Activated CD4-positive, alpha-beta T cell treated with anti-CD3 and anti-CD28 coated beads for 1 hour (primary cell): ENCODE measurements around the gene UNC45B.
"Not testable (repeated sequence)": the region's sequence is repeated elsewhere in the genome, so short reads cannot be mapped to it uniquely, and the experiment has no call there.

Experiments
- DNase-seq: peaks from one replicate; pipeline ENCODE4 v3.0.0-alpha.2; 2020

The UNC45B gene

DNA sequence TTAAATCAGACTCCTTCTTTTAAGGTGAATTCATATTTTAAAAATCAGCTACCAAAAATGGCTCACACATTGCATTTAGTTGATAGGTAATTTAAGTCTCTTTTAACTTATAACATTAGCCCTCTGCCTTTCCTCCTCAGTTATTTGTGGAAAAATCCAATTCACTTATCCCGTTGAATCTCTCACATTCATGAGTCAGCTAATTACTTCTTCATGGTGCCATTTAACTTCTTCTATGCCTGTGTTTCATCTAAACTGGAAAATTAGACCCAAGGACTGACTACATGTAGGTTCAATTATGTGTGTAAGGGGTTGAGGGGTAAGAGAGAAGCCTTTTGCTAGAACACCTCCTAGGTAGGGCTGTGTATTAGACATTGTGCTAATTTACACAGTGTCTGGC lies 76.8 kb downstream of the UNC45B start:
- DNase-seq, result no peak

DNA sequence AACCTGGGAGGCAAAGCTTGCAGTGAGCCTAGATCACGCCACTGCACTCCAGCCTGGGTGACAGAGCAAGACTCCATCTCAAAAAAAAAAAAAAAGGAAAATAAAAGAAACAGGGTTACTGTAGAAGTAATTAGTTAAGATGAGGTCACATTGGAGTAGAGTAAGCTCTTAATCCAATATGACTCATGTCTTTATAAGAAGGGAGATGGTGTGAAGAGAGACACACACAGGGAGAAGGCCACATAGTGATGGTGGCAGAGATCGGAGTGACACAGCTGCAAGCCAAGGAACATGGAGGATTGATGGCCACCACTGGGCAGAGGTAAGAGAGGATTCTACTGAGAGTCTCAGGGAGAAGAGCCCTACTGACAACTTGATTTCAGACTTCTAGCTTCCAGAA lies 79.9 kb downstream of the UNC45B start:
- DNase-seq, result no peak

DNA sequence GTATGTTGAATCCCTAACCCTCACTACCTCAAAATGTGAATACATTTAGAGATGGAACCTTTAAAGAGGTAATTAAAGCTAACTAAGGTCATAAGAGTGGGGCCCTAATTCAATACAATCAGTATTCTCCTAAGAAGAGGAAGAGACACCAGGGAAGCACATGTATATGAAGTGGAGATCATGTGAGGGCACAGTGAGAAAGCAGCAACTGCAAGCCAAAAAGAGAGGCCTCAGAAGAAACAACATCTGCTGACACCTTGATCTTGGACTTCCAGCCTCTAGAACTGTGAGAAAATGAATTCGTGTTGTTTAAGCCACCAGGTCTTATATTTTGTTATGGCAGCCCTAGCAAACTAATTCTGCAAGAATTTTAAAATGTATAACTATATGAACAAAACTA lies 82.0 kb downstream of the UNC45B start:
- no peak for DNase-seq

- not testable (repeated sequence) for DNase-seq
Measured at GRCh38 chr17:35234315-35234714, 86.7 kb downstream of the UNC45B start.

GRCh38 chr17:35235289-35235688 lies 87.7 kb downstream of the UNC45B start:
- DNase-seq, result no peak

- no peak for DNase-seq
Measured at GRCh38 chr17:35235917-35236316, 88.3 kb downstream of the UNC45B start.

- DNase-seq, result no peak
Measured at GRCh38 chr17:35236821-35237220, 89.2 kb downstream of the UNC45B start.

- no peak for DNase-seq
Measured at GRCh38 chr17:35238821-35239220, 91.2 kb downstream of the UNC45B start.
